Caco-2 (cell line): Measurements from ENCODE around the gene EGFR. TPM values are rescaled to one million over a fixed set of nuclear protein-coding genes. Genes with fewer than 3 reads are reported as not detected.
A peak's percentile ranks its signal among the peaks of the same experiment; 100 is the strongest.

Experiments
- BruUV-seq: library from RNA; stranded (reverse); fragments of 400-500 nt; replicated peaks from 2 replicates; lab custom pipeline; 2021; lab: Mats Ljungman, UMichigan
- CTCF ChIA-PET: fragments of 300-600 bp; sonication (Branson Sonifier 250); formaldehyde crosslinking; loops from one replicate; lab custom pipeline; 2022; ENCODE audit warnings: antibody characterized with exemption; lab: Charles Lee
- POLR2A ChIA-PET: fragments of 300-600 bp; sonication (Branson Sonifier 250); formaldehyde crosslinking; loops from one replicate; lab custom pipeline; 2022; ENCODE audit warnings: antibody characterized with exemption; lab: Charles Lee
- DNase-seq, 2 experiments: peaks; one replicate each; pipeline versions ENCODE4 v3.0.0 to v3.0.0-alpha.2; 2020 to 2022
- H3K27me3 ChIP-seq: replicated peaks from 2 replicates; pipeline ENCODE4 v1.6.0; 2011; ENCODE audit warnings: low read length; ENCODE audit not compliant: control insufficient read depth, insufficient read depth
- H3K36me3 ChIP-seq: 2 replicates; pipeline ENCODE4 v1.5.1; 2011; ENCODE audit warnings: low read length; ENCODE audit not compliant: control insufficient read depth, insufficient read depth
- H3K4me1 ChIP-seq: fragments of 250-450 bp; sonication (Bioruptor Pico); 2 replicates; pipeline ENCODE4 v1.5.1; 2020; ENCODE audit warnings: mild to moderate bottlenecking
- H3K4me3 ChIP-seq: 2 replicates; pipeline ENCODE4 v1.5.1; 2011; ENCODE audit warnings: low read depth, mild to moderate bottlenecking, control low read depth, low read length
- H3K9me3 ChIP-seq: fragments of 250-450 bp; sonication (Bioruptor Pico); 2 replicates; pipeline ENCODE4 v1.5.1; 2020; ENCODE audit warnings: mild to moderate bottlenecking, moderate library complexity
- H3K27ac Mint-ChIP-seq: one replicate; pipeline ENCODE4 v1.8.0; 2022; ENCODE audit warnings: mixed read lengths; ENCODE audit not compliant: unreplicated experiment
- H3K27me3 Mint-ChIP-seq: one replicate; pipeline ENCODE4 v1.8.0; 2022; ENCODE audit warnings: mixed read lengths; ENCODE audit not compliant: insufficient read depth, unreplicated experiment
- H3K36me3 Mint-ChIP-seq: one replicate; pipeline ENCODE4 v1.8.0; 2022; ENCODE audit warnings: mild to moderate bottlenecking, mixed read lengths; ENCODE audit not compliant: insufficient read depth, unreplicated experiment
- H3K4me1 Mint-ChIP-seq: one replicate; pipeline ENCODE4 v1.8.0; 2022; ENCODE audit warnings: low read depth, mixed read lengths; ENCODE audit not compliant: unreplicated experiment
- H3K4me3 Mint-ChIP-seq: one replicate; pipeline ENCODE4 v1.8.0; 2022; ENCODE audit warnings: mild to moderate bottlenecking, moderate library complexity, mixed read lengths; ENCODE audit not compliant: unreplicated experiment
- H3K9me3 Mint-ChIP-seq: one replicate; pipeline ENCODE4 v1.8.0; 2022; ENCODE audit warnings: mixed read lengths; ENCODE audit not compliant: unreplicated experiment
- intact Hi-C: fragments of 100-400 bp; cut with micrococcal nuclease; formaldehyde crosslinking; loops from one replicate; pipeline ENCODE4 v1.10.0; 2022; ENCODE audit not compliant: unreplicated experiment
- total RNA-seq: library from RNA; stranded (reverse); gene quantifications from 2 replicates; pipeline ENCODE4 v1.2.3, GENCODE V29; 2022
- TF ChIP-seq, protein P1 (sequence below), 2 experiments: fragments of 200-600 bp in 1 of 2; IDR thresholded peaks; 1 replicate in 1 of 2; 2 replicates in 1 of 2; pipeline versions ENCODE4 v1.5.1 to v1.8.0; 2011 to 2022; ENCODE audit warnings: antibody characterized with exemption in 1 of 2, control low read depth in 1 of 2, inconsistent platforms in 1 of 2, low read depth in 1 of 2, low read length in 1 of 2, mild to moderate bottlenecking in 1 of 2, moderate library complexity in 1 of 2; ENCODE audit not compliant: insufficient read depth in 1 of 2, severe bottlenecking in 1 of 2, unreplicated experiment in 1 of 2

Gene EGFR
- total RNA-seq, 1 experiment from 2014 or later: 60.1 TPM

- ChIA-PET POLR2A (no interaction called here), CTCF (interaction anchor here (1.6 to 2.4 kb wide), 2 partner anchors 48 to 419 kb away, joined by 3 to 16 read pairs; no protein-coding TSS in a partner anchor)
- no TSS peak for BruUV-seq
- no peak overlapping the region for H3K27ac Mint-ChIP-seq
- intact Hi-C loops: loop anchor here (2.0 kb wide), 2 partner anchors 19 to 47 kb away; no protein-coding TSS in a partner anchor
- Histone ChIP-seq H3K9me3 (no peaks in the 10 kb centered on the region), H3K36me3 (peaks cover 8% of the 10 kb centered on the region; the same call in 1 of the 2 replicates), H3K4me1 (peaks cover 11% of the 10 kb centered on the region; the same call in 1 of the 2 replicates), H3K27me3 (no peaks in the 10 kb centered on the region), H3K4me3 (no peak overlapping the region)
- no peaks in the 10 kb centered on the region for H3K27me3 Mint-ChIP-seq
- peaks cover 10% of the 10 kb centered on the region for H3K4me1 Mint-ChIP-seq
- H3K4me3 Mint-ChIP-seq: no peak overlapping the region
- DNase-seq: no peak
- TF ChIP-seq, protein P1, sequence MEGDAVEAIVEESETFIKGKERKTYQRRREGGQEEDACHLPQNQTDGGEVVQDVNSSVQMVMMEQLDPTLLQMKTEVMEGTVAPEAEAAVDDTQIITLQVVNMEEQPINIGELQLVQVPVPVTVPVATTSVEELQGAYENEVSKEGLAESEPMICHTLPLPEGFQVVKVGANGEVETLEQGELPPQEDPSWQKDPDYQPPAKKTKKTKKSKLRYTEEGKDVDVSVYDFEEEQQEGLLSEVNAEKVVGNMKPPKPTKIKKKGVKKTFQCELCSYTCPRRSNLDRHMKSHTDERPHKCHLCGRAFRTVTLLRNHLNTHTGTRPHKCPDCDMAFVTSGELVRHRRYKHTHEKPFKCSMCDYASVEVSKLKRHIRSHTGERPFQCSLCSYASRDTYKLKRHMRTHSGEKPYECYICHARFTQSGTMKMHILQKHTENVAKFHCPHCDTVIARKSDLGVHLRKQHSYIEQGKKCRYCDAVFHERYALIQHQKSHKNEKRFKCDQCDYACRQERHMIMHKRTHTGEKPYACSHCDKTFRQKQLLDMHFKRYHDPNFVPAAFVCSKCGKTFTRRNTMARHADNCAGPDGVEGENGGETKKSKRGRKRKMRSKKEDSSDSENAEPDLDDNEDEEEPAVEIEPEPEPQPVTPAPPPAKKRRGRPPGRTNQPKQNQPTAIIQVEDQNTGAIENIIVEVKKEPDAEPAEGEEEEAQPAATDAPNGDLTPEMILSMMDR (IDR thresholded peaks at IDR 0.05; ENCODE audit: insufficient read depth in 1 of 2, low read depth in 1 of 2, low read length in 1 of 2, severe bottlenecking in 1 of 2, unreplicated experiment in 1 of 2): no peak
- peaks cover 5% of the 10 kb centered on the region for H3K36me3 Mint-ChIP-seq
- H3K9me3 Mint-ChIP-seq: no peaks in the 10 kb centered on the region
Observed at GRCh38 chr7:55207436-55208125, 188.8 kb downstream of the EGFR start.

DNA sequence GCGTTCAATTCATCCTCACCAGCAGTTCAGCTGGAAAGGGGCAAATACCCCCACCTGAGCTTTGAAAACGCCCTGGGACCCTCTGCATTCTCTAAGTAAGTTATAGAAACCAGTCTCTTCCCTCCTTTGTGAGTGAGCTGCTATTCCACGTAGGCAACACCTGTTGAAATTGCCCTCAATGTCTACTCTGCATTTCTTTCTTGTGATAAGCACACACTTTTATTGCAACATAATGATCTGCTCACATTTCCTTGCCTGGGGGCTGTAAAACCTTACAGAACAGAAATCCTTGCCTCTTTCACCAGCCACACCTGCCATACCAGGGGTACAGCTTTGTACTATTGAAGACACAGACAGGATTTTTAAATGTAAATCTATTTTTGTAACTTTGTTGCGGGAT is 190.5 kb downstream of the EGFR start:
- ChIA-PET CTCF (interaction anchor here (0.7 to 2.4 kb wide), 2 partner anchors 46 to 435 kb away, joined by 3 to 16 read pairs; no protein-coding TSS in a partner anchor), POLR2A (interaction anchor here (1.5 kb wide), 1 partner anchor 21 kb away, joined by 10 read pairs; no protein-coding TSS in a partner anchor)
- Mint-ChIP-seq H3K9me3 (no peaks in the 10 kb centered on the region), H3K27ac (peak overlapping the region; percentile 56), H3K27me3 (no peaks in the 10 kb centered on the region), H3K4me3 (no peak overlapping the region), H3K4me1 (peaks cover 10% of the 10 kb centered on the region), H3K36me3 (peaks cover 5% of the 10 kb centered on the region)
- H3K27me3 ChIP-seq: no peaks in the 10 kb centered on the region
- no peaks in the 10 kb centered on the region for H3K9me3 ChIP-seq
- DNase-seq: peak in 1 of 2 experiments; percentile 69
- no TSS peak for BruUV-seq
- peaks cover 11% of the 10 kb centered on the region; the same call in 1 of the 2 replicates for H3K4me1 ChIP-seq
- intact Hi-C loops: loop anchor here (1.0 to 2.0 kb wide), 3 partner anchors 21 to 45 kb away; no protein-coding TSS in a partner anchor
- H3K36me3 ChIP-seq: peaks cover 3% of the 10 kb centered on the region; the same call in 1 of the 2 replicates
- no peak overlapping the region for H3K4me3 ChIP-seq
- TF ChIP-seq, protein P1 (IDR thresholded peaks at IDR 0.05; ENCODE audit: insufficient read depth in 1 of 2, low read depth in 1 of 2, low read length in 1 of 2, severe bottlenecking in 1 of 2, unreplicated experiment in 1 of 2): no peak

- no peak overlapping the region for H3K4me3 Mint-ChIP-seq
- BruUV-seq: no TSS peak
- H3K4me1 Mint-ChIP-seq: peaks cover 10% of the 10 kb centered on the region
- DNase-seq: no peak
- intact Hi-C loops: no loop called here
- TF ChIP-seq, protein P1 (IDR thresholded peaks at IDR 0.05; ENCODE audit: insufficient read depth in 1 of 2, low read depth in 1 of 2, low read length in 1 of 2, severe bottlenecking in 1 of 2, unreplicated experiment in 1 of 2): no peak
- Histone ChIP-seq H3K4me1 (peaks cover 11% of the 10 kb centered on the region; the same call in 1 of the 2 replicates), H3K36me3 (no peaks in the 10 kb centered on the region), H3K4me3 (no peak overlapping the region), H3K27me3 (no peaks in the 10 kb centered on the region), H3K9me3 (no peaks in the 10 kb centered on the region)
- H3K9me3 Mint-ChIP-seq: no peaks in the 10 kb centered on the region
- POLR2A ChIA-PET: interaction anchor here (0.6 kb wide), 1 partner anchor 135 kb away, joined by 6 read pairs; no protein-coding TSS in a partner anchor
- CTCF ChIA-PET: no interaction called here
- H3K27me3 Mint-ChIP-seq: no peaks in the 10 kb centered on the region
- H3K27ac Mint-ChIP-seq: peak overlapping the region; percentile 56
- peaks cover 5% of the 10 kb centered on the region for H3K36me3 Mint-ChIP-seq
Observed at GRCh38 chr7:55210176-55210575, 191.4 kb downstream of the EGFR start.
